Stimulated activated CD8-positive, alpha-beta memory T cell treated with anti-CD3 and anti-CD28 coated beads, Interleukin-15, amount 100 ng/mL, for 24 hours (primary cell): ENCODE measurements around the gene KRT79.
A peak's percentile ranks its signal among the peaks of the same experiment; 100 is the strongest.
"Not testable (repeated sequence)": the region's sequence is repeated elsewhere in the genome, so short reads cannot be mapped to it uniquely, and the experiment has no call there.

ENCODE experiments used
- DNase-seq: peaks from one replicate; pipeline ENCODE4 v3.0.0-alpha.2; 2020; ENCODE audit warnings: low read depth

The KRT79 gene

DNA sequence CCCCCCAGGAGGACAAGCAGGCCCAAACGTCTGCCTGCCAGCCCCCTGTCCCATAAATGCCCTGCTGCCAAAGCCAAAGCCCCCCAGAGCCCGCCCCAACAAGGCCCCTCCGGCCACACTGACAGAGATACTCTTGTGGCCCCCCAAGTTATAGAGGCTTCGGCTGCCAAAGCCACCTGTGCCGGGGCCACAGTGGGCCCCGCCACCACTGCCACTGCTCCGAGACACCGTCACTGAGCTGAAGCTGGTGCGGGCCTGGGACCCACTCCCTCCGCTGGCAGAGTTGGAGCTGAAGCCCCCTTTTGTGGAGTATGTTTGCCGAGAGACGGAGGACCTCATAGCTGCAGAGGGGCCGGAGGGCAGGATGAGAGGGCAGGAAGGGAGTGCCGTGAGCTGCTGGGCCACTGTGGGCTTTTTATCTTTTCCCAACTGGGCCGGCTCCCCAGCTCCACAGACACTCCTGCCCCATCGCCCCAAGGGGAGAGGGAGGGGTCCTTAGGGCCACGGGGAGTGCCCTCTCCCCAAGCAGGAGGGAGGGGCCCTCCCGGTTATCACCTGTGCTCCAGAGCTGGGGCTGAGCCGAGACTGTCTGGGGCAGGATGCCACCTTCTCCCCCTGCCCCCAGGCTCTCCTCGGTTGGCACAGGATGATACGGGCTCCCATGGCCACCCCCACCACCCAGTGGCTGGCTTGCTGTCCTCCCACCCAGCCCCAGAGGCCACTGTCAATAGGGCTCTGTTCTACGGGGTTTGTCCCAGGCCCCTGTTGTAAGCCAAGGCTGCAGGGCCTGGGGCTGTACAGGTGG is at the start of gene KRT79:
KRT79 (minus strand) TSS at position 390 of the 805 bp plus-strand sequence; CDS start at position 339, 51 bp downstream.
- no peak for DNase-seq

DNA sequence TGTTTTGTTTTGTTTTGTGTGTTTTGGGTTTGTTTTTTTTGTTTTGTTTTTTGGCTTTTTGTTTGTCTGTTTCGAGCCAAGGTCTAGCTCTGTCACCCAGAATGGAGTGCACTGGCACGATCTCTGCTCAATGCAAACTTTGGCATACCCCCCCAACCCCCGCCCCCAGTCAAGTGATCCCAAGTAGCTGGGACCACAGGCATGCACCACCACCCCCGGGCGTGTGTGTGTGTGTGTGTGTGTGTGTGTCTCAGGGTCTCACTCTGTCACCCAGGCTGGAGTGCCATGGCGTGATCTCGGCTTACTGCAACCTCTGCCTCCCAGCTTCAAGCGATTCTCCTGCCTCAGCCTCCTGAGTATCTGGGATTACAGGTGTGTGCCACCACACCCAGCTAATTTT is 46.4 kb upstream of the KRT79 start:
- DNase-seq = not testable (repeated sequence)

DNA sequence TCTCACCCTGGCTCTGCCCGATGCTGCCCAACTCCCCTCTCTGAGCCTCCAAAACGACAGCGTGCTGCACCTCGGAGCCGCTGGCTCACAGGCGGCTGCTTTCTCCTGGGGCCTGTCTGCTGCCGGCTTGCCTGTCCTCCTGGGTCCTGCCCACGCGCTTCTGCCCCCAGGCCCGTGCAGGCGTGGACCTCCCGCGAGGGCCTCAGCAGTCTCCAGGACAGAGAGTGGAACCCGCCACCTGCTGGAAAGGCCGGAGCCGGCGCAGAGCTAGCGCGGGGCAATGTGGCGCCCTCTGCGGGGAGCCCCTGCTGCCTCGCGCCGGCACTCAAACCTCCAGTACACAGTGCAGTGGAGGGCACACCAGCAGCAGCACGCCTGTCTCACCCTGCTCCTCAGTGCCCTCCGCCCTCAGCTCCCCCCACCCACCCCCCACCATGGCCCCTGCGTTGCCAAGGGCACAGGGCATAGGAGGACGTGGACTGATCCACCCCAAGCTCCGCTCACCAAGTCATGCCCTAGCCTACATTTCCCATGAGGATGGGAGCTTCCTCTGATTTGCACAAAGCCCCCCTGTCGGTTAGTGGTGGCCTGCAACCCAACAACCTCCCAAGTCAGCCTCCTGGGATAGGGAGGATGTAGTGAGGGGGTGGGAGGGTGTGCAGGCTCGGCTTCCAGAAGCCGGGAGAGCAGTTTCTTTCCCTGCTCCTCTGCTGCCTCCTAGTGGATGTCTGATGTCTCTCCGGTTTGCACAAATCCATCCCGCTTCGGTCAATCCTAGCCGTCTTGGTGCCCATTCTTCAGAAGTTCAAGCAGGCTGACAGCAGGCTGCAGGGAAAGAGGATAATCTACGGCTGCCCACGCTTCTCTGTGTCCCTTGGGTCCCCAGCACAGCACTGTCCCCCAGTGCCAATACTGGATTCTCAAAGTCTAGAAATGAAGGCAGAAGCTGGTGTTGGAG is 45.6 kb upstream of the KRT79 start:
- peak; percentile 38 for DNase-seq

DNA sequence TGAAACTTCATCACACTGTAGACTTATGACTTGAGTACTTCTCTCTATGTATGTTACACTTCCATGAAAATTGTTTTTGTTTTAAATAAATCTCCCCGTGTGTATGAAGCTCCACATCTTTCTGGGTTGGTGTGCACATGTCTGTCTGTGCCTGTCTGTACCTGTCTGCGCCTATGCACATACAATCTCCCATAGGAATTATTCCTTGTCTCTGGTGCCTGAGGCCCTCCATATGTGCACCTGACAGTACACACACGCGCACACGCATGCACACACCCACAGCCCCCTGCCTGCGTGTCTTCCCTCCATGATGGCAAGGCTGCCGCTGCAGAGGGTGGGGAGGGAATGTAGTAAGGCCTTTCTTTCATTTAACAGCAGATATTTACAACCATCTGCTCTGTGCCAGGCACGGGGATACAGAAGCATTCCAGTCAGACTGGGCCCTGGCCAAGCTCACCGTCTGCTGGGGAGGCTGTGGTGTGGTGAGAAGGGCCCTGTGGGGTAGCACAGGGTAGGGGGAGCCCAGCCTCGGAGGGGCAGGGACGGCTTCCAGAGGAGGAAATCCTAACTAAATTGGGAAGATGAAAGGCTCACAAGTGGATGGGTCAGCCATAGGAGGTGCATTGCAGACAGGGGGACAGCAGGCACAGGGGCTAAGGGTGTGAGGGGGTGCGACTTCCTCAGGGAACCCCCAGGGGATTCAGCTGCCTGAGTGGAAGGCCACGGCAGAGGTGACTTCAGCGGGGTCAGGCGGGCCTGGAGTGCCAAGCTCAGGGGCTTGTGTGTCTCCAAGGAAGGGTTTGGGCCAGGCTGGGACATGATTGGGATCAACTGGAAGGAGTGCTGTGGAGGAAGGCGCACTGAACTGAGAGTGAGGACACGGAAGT is 44.6 kb upstream of the KRT79 start:
- DNase-seq = no peak

DNA sequence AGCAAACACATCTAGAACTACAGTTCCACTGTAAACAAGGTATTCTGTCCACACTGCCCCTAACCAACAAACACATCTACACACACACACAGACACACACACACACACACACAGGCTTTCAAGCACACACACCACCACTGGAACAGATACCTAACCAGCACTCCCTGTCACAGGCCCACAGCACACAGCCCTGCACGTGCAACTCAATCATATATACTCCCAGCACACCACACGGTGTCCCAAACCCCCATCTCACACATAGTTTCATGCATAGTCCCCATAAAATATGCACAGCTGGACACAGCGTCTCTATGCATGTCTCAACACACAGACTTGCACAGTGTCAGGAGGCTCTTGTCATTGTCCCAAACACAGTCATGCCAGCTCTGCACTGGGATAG is 43.1 kb upstream of the KRT79 start:
- no peak for DNase-seq

DNA sequence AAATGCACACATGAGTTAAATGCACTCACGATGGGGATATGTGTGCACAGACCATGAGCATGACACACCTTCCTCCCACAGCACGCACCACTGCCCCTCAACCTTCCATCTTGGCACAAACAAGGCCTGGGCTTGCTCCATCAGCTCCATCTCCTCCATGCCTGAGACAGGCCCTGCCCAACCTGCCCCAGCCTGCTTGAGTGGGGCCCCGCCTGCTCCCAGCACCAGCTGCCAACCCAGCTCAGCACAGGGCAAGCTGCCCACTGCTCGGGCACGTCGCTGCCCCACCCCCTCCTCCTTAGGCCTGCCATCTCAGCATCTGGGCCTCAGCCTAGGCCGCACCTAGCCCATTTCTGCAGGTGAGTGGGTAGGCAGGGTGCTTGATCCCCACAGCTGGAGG is 42.3 kb upstream of the KRT79 start:
- DNase-seq = no peak

DNA sequence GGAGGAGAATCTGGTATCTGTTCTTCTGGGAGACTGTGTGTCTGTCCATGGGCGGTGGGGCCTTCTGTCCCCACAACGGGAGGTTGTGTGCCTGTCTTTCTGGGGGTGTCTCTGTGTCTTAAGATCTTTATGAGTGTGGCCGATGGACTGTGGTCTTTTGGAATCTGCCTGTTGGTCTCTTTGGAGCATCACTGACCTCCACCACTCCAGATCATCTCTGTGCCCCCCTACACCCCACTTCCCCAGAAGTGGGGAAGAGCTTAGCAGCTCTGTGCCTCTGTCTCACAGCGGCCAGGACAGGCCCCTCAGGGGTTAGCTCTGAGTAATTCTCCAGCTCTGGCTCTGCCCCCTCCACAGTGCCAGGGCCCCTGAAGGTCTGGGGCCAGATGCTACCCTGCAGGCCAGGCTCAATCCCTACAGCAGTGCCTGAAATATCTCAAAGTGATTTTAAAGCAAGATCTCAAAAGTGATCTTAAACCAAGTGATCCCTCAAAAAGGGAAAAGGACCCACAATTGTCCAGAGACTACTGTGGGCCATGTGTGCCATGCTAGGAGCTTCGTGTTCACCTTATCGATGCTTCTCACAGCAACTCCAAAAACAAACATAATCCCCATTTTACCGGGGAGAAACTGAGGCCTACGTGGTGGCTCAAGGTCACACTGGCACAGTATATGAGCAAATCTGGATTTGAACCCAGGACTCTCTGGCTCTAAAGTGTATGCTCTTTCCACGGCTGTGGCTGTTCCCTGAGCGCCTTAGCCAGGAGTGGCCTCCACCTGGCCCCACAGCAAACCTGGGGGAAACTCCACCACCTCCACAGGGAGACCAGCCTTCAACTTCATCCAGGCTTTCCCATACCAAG is 40.7 kb upstream of the KRT79 start:
- no peak for DNase-seq

DNA sequence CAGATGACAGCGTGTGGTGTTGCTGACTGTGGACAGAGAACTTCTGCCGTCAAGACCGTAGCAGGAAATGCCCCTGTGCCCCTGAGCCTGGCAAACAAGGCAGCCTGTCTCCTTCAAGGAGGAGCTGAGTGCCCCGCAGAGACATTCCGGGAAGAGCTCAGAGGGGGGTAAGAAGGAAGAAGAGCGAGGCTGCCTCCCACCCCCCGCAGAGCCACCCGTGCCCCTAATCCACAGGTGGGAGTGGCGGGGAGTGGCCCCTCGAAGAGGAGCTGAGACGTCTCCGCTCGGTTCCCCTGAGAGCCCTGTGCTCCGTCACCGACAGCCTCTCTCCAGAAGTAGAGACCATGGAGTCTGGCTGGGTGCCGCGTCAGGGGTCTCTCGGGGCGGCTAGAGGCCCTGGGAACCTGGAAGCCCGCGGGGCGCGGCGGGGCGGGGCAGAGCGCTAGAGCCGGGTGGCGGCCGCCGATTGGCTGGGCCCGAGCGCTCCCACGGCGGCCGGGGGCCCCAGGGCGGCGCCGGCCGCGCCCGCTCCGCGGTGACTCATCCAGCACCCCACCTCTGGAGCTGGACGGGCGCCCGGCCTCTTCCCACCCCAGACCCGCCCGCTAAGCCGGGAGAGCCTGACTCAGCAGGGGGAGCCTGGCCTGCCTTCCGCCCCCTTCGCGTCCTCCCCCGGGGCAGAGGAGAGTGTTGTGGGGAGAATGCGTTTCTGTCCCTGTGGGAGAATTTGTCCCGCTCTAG is 39.9 kb upstream of the KRT79 start:
- peak; percentile 26 for DNase-seq

DNA sequence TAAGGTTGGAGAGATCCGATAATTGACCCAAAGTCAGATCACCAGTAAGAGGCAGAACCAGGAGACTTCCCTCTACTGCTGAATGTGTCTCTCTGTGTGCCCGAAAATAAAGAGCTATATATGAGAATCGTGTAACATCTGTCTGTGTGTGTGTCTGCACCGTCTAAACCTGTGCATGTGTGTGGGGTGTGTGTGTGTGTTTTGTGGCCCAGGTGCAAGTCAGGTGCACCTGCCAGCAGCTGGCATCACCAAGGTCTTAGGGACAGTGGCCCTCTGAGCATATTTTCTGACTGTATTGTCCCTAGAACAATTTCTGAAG is 39.4 kb upstream of the KRT79 start:
- DNase-seq = no peak

DNA sequence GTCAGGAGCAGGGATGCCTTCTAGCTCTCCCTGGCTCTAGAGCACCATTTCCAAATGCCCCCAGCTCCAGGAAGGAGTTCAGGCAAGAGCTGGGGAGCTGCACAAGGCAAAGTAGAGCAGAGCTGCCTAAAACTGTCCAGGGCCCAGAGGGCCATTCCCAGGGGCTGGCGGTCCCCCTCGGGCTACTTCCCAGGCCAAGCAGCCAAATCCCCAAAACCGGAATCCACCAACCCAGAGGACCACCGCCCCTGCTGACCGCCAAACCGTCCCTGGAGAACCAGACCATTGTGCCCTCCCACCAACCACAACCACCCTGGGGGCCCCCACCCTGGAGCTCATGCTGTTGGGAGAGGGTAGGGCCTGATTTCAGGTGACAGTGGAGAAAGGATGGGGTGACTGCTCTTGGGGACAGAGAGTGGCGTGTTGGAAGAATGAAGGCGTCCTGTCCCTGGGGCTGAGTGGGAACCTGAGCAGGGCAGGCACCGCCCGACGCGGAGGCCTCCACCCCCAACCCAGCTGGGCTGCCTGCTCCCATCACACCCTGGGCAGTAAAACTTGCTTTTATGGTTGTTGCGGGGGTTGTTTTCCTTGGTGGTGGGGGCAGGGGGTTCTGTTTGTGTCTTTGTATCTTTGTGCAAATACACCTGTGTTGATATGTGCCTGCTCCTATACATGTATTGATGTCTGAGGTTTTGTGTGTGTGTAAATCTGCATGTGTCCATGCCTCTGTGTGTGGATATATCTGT is 38.7 kb upstream of the KRT79 start:
- DNase-seq = no peak

DNA sequence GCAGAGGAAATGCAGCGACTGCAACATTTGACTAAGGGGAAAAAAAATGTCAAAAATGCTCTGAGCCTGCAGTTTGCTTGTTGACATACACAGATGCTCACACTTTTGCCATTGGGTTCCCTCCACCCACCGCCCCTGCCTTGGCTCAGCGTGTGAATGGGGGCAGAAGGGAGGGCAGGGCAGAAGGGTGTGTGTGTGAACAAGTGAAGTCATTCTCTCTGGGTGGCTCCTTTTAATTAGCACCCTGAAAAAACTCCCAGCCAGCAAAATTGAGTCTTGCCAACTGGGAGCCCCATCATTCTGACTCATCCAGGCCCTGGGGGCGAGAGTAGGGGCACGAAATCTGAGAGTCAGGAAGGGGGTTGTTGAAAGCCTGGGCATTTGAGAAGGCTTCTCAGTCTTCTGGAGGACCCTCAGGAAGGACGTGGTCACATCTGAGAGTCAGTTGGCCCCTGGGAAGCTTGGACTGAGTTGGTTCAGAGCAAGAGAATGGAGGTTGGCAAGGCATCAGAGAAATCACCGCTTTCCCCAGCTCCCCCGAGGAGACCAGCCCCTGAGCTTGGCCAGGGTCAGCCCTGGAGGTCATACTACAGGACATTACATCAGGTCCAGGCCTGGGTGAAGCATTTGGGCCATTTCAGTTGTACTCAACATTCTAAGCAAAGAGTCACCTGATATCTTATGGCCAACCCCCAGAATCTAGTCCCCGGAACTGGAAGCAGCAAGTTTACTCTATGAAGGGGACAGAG is 37.4 kb upstream of the KRT79 start:
- no peak for DNase-seq

DNA sequence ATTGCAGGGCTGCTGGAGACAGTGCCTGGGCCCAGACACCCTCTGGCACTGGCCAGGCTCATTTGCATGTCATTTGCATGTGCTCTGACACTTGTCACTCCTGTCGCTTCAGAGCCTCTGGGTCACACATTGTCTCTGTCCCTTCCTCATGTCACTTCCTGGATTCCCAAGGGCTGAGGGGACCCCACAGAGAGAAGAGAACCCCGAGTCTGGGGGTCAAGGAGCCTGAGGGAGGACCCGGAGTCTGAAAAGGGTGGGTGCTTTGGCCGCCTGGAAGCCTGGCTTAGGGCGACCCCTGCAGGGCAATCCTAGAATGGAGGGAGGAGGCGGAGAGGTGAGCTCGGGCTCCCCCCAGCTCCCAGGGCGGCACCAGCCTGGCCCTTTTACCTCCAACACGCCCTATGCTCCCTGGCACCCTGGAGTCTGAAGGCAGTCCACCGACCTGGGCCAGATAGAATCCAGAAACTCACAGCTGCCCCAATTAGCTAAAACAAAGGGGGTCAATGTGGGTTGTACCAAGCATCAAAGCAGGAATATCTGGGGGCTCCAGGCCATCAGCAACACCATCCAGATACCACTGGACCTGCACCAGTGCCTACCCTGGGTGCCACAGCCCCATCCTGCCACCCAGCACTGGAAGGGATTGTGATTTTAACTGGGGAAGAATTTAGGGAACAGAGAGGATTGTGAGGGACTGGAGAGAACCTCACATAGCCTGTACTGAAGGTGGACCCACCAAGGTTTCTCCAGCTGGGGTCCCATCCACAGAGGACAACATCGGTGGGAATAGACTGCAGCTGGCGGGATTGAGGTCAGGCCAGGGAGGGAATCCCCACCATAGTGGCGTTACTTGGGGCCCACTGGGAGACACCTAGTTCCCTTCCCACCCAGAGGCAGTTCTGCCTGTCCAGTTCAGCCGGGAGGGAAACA is 36.5 kb upstream of the KRT79 start:
- peak; percentile 66 for DNase-seq

DNA sequence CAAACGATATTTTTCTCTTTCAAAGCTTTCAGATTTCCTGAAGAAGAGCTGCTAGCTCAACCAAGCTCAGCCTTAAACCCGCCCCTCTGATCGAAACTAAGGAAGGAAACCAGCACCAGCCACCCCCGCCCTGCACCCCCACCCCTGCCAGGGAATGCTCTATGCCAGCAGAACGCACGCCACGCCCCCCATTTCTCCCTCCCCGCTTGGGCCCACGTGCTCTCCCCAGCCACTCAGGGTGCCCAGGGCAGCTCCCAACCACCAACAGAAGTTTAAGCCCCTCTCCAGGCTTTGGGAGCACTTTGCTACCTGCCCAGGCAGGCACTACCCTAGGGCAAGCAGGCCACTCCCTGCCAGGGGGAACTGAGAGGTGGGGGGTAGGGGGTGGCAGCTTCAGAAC is 33.5 kb upstream of the KRT79 start:
- DNase-seq = no peak

DNA sequence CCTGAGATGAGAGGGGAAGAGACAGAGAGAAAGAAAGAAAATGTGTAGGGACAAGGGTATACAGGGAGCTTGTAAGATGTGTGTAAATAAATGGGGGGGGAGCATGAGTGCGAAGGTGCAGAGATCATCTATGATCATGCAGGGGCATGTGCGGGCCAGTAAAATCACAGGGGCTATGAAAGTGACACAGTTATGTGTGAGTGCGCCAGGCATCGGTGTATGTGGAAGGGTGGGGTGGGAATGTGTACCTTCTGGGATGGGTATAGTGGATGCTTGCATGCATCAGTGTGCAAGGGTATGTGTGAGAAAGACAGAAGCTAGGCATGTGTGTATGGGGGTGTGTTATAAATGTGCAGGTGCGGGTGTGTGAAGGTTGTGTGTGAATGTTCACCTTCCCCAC is 33.0 kb upstream of the KRT79 start:
- no peak for DNase-seq

DNA sequence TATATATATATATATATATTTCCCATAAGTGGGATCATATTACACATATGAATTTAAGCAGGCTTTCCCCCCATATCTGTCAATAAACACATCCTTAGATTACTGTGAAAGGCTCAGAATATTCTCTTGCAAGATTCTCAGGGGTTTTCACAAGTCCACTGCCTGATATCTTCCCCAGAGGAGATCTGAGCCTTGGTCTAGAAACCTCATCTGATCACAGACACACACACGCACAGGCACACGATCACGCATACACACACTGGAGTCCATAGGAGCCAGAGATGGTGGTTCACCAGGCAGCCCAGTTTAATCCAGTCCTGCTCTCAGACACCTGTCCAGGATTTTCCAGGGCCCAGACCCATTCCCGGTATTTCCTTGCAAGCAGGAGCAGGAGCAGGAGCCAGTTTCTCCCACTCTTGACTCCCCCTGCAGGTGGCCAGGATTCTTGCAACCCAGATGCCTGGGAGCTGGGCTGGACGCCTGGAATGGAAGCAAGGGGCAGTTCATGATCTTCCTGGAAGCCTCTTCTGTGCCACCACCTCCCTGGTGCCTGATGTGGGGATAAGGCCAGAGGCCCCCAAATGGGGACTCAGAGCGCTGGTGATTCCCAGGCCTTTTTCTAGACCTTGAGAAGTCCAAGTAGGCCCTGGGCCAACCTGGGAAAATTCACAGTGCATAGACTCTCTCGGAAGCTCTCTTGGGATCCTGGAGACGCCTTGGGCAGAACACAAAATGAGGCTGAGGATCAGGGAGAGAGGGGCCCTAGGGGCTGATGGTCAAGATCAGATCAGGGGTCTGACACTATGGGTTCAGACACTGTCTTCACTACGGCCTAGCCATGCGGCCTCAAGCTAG is 31.2 kb upstream of the KRT79 start:
- no peak for DNase-seq

DNA sequence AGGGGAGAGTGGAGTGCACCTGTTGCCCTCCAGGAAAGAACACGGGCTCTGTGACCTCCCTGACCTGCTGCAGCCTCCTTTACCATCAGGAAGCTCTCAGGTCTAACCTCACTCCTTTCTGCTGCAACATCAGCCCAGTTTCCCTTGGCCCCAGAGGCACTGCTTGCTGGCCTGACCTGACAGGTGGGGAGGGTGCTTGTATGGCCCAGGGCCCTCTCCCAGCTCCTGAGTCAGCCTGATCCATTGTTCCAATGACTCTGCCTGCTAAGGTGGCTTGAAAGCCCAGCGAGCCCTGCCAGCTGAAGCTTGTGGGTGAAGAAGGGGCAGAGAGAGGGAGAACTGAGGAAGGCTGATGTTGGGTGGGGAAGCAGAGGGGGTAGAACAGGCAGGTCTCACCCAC is 27.9 kb upstream of the KRT79 start:
- no peak for DNase-seq

DNA sequence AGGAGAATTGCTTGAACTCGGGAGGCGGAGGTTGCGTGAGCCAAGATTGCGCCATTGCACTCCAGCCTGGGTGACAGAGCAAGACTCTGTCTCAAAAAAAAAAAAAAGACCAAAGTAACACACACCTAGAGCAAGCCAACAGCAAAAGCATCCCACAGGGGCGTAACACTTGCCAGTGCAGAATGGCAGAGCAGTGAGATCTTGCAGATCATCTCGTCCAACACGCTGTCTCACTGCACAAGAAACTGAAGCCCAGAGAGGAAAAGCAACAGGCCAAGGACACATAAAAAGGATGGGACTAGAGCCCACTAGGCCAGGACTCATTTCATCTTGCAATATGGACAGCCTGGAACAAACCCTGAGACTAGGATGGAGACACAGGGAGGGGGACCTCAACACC is 27.4 kb upstream of the KRT79 start:
- DNase-seq = no peak
